IPS DF 4.7 (cell line): ENCODE measurements around the gene ASRGL1.
"Not testable (repeated sequence)": the region's sequence is repeated elsewhere in the genome, so short reads cannot be mapped to it uniquely, and the experiment has no call there.

Source experiments
- DNase-seq: peaks from one replicate; pipeline ENCODE4 v3.0.0-alpha.2; 2013; ENCODE audit warnings: low spot score; ENCODE audit errors: extremely low read depth

The ASRGL1 gene

GRCh38 chr11:62337303-62338181 lies at the start of gene ASRGL1:
Gene ASRGL1, plus strand, starts transcription at chr11:62337448. Its CDS starts 530 bp downstream, at chr11:62337978.
- DNase-seq, result no peak

GRCh38 chr11:62295504-62295903 lies 41.7 kb upstream of the ASRGL1 start:
- DNase-seq, result no peak

GRCh38 chr11:62298975-62299374 lies 38.3 kb upstream of the ASRGL1 start, which contains the start of gene SCGB1D4:
Gene SCGB1D4, minus strand, starts transcription at chr11:62299075. Its CDS starts 65 bp downstream, at chr11:62299010.
- DNase-seq, result no peak

GRCh38 chr11:62306227-62306626 lies 31.0 kb upstream of the ASRGL1 start:
- DNase-seq, result no peak

GRCh38 chr11:62307950-62308349 lies 29.3 kb upstream of the ASRGL1 start:
- DNase-seq, result no peak

- no peak for DNase-seq
Observed at GRCh38 chr11:62309991-62310390, 27.3 kb upstream of the ASRGL1 start.

GRCh38 chr11:62315431-62315830 lies 21.8 kb upstream of the ASRGL1 start:
- no peak for DNase-seq

GRCh38 chr11:62322524-62322923 lies 14.7 kb upstream of the ASRGL1 start:
- no peak for DNase-seq

- DNase-seq, result no peak
Observed at GRCh38 chr11:62324731-62325556, 12.3 kb upstream of the ASRGL1 start.

- not testable (repeated sequence) for DNase-seq
Observed at GRCh38 chr11:62325781-62326180, 11.5 kb upstream of the ASRGL1 start.

- not testable (repeated sequence) for DNase-seq
Observed at GRCh38 chr11:62326719-62327118, 10.5 kb upstream of the ASRGL1 start.

- DNase-seq, result not testable (repeated sequence)
Observed at GRCh38 chr11:62327541-62327940, 9.7 kb upstream of the ASRGL1 start.

- not testable (repeated sequence) for DNase-seq
Observed at GRCh38 chr11:62331264-62331663, 6.0 kb upstream of the ASRGL1 start.

GRCh38 chr11:62333768-62334167 lies 3.5 kb upstream of the ASRGL1 start:
- no peak for DNase-seq

- DNase-seq, result not testable (repeated sequence)
Observed at GRCh38 chr11:62336949-62337302, 322 bp upstream of the ASRGL1 start.

GRCh38 chr11:62338218-62338617 lies 970 bp downstream of the ASRGL1 start:
- no peak for DNase-seq

GRCh38 chr11:62340269-62340901 lies 3.1 kb downstream of the ASRGL1 start:
- no peak for DNase-seq

- DNase-seq, result no peak
Observed at GRCh38 chr11:62341588-62341987, 4.3 kb downstream of the ASRGL1 start.

- DNase-seq, result not testable (repeated sequence)
Observed at GRCh38 chr11:62343646-62344190, 6.5 kb downstream of the ASRGL1 start.

GRCh38 chr11:62344210-62344609 lies 7.0 kb downstream of the ASRGL1 start:
- no peak for DNase-seq

GRCh38 chr11:62345861-62346260 lies 8.6 kb downstream of the ASRGL1 start:
- DNase-seq, result no peak
